Naive thymus-derived CD4-positive, alpha-beta T cell (primary cell): ENCODE measurements around the gene TMX1. TPM values are rescaled to one million over a fixed set of nuclear protein-coding genes. Genes with fewer than 3 reads are reported as not detected.

Experiments
- ATAC-seq: fragments of 150-1000 bp; cut with Tn5 transposase; 2 replicates; pipeline ENCODE4 v1.10.0; 2021; ENCODE audit warnings: mild to moderate bottlenecking, moderate library complexity
- CTCF ChIA-PET: fragments of 350-600 bp; sonication (Branson Sonifier 250); formaldehyde crosslinking; loops from one replicate; lab custom pipeline; 2021; ENCODE audit warnings: antibody characterized with exemption; lab: Charles Lee
- POLR2A ChIA-PET: fragments of 350-600 bp; sonication (Branson Sonifier 250); formaldehyde crosslinking; loops from one replicate; lab custom pipeline; 2021; ENCODE audit warnings: antibody characterized with exemption, inconsistent platforms; lab: Charles Lee
- DNase-seq, 9 donors: peaks; one replicate each; pipeline versions ENCODE4 v3.0.0 to v3.0.0-alpha.2; 2020 to 2022; ENCODE audit warnings: mixed read lengths in 1 of 9
- H3K27ac ChIP-seq: one replicate; pipeline ENCODE4 v1.7.0; 2013; ENCODE audit warnings: mild to moderate bottlenecking, low read depth, low read length, moderate library complexity
- H3K27me3 ChIP-seq, 2 donors: one replicate each; pipeline ENCODE4 v1.7.0; 2013; ENCODE audit warnings: low read length in 2 of 2, mild to moderate bottlenecking in 2 of 2, moderate library complexity in 2 of 2; ENCODE audit not compliant: control insufficient read depth in 2 of 2, insufficient read depth in 2 of 2
- H3K36me3 ChIP-seq, 3 experiments: 1 replicate in 2 of 3; 2 replicates in 1 of 3; pipeline ENCODE4 v1.7.0; 2013; ENCODE audit warnings: low read length in 3 of 3, mild to moderate bottlenecking in 3 of 3, moderate library complexity in 1 of 3; ENCODE audit not compliant: insufficient read depth in 3 of 3, control insufficient read depth in 2 of 3
- H3K4me1 ChIP-seq, 2 donors: one replicate each; pipeline ENCODE4 v1.7.0; 2013; ENCODE audit warnings: low read length in 2 of 2, mild to moderate bottlenecking in 2 of 2, moderate library complexity in 1 of 2; ENCODE audit not compliant: control insufficient read depth in 2 of 2, insufficient read depth in 2 of 2
- H3K4me3 ChIP-seq: 2 replicates; pipeline ENCODE4 v1.7.0; 2013; ENCODE audit warnings: mild to moderate bottlenecking, low read length
- H3K9me3 ChIP-seq, 3 experiments: 1 replicate in 2 of 3; 2 replicates in 1 of 3; pipeline ENCODE4 v1.7.0; 2013; ENCODE audit warnings: low read length in 3 of 3; ENCODE audit not compliant: control insufficient read depth in 2 of 3
- H3K27ac Mint-ChIP-seq, 9 donors: one replicate each; pipeline ENCODE4 v1.8.0; 2020 to 2022; ENCODE audit warnings: mixed read lengths in 9 of 9, mild to moderate bottlenecking in 8 of 9, moderate library complexity in 5 of 9, inconsistent platforms in 2 of 9
- H3K27me3 Mint-ChIP-seq, 5 donors: one replicate each; pipeline ENCODE4 v1.8.0; 2021 to 2022; ENCODE audit warnings: mixed read lengths in 5 of 5, mild to moderate bottlenecking in 1 of 5
- H3K36me3 Mint-ChIP-seq, 5 donors: one replicate each; pipeline ENCODE4 v1.8.0; 2020 to 2022; ENCODE audit warnings: mixed read lengths in 5 of 5, mild to moderate bottlenecking in 3 of 5, inconsistent platforms in 1 of 5
- H3K4me1 Mint-ChIP-seq, 7 donors: one replicate each; pipeline ENCODE4 v1.8.0; 2020 to 2022; ENCODE audit warnings: mixed read lengths in 7 of 7, mild to moderate bottlenecking in 3 of 7, inconsistent platforms in 1 of 7
- H3K4me3 Mint-ChIP-seq, 10 donors: one replicate each; pipeline ENCODE4 v1.8.0; 2020 to 2022; ENCODE audit warnings: mild to moderate bottlenecking in 10 of 10, mixed read lengths in 10 of 10, moderate library complexity in 6 of 10, inconsistent platforms in 2 of 10
- H3K9me3 Mint-ChIP-seq, 11 donors: one replicate each; pipeline ENCODE4 v1.8.0; 2020 to 2022; ENCODE audit warnings: mixed read lengths in 11 of 11, mild to moderate bottlenecking in 4 of 11, inconsistent platforms in 1 of 11, moderate library complexity in 1 of 11
- intact Hi-C, 2 donors: fragments of 100-400 bp; cut with micrococcal nuclease; formaldehyde crosslinking; loops; one replicate each; pipeline ENCODE4 v1.15.1; 2023
- polyA plus RNA-seq, 2 donors: library from polyadenylated mRNA; unstranded; fragments of 300-500 nt; fragmentation: Illumina TruSeq; gene quantifications; one replicate each; pipeline ENCODE4 v1.2.3, GENCODE V29; 2021
- total RNA-seq, 6 experiments: library from RNA in 5 of 6; stranded (reverse) in 5 of 6; gene quantifications; 1 replicate in 5 of 6; 2 replicates in 1 of 6; pipeline ENCODE4 v1.2.3 and lab custom pipeline; 2021 to 2026

The TMX1 gene
- total and polyA plus RNA-seq, 7 experiments from 2014 or later, result 13.3 to 48.3 (median 23.1) TPM

- H3K27me3 Mint-ChIP-seq, result no peaks in the 10 kb centered on the region
- H3K27ac Mint-ChIP-seq, result no peak overlapping the region
- H3K4me1 Mint-ChIP-seq, result peaks cover 0 to 8% (median 4%) of the 10 kb centered on the region in 7 donors
- DNase-seq (no peak), ATAC-seq (no peak)
- Histone ChIP-seq H3K4me3 (no peak overlapping the region), H3K4me1 (no peaks in the 10 kb centered on the region), H3K27me3 (no peaks in the 10 kb centered on the region), H3K36me3 (peaks cover 0 to 5% (median 0%) of the 10 kb centered on the region in 3 experiments), H3K9me3 (no peaks in the 10 kb centered on the region), H3K27ac (no peak overlapping the region)
- ChIA-PET POLR2A (no interaction called here), CTCF (no interaction called here)
- peaks cover 6 to 59% (median 32%) of the 10 kb centered on the region in 5 donors for H3K36me3 Mint-ChIP-seq
- H3K9me3 Mint-ChIP-seq, result peaks cover 0 to 9% (median 5%) of the 10 kb centered on the region in 11 donors
- H3K4me3 Mint-ChIP-seq, result no peak overlapping the region
- intact Hi-C loops, result no loop called here
Measured at GRCh38 chr14:51261151-51261550, 21.1 kb downstream of the TMX1 start.

DNA sequence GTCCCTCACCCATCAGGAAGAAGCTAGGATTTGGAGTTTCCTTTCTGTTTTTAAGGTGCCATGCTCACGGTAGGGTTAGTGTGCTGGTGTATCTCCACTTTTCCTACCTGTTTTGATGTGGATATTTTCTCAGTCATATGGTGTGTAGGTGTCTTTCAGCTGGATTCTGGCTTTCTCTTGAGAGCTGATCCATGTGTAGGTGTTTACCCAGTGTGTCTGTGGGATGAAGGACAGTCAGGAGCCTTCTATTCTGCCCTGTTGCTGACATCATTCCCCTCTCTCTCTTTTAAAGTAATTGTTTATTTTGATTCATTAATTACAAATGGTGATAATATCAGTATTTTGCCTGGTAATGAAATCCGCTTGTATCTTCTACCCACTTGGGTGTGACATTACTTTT is 22.8 kb downstream of the TMX1 start:
- ChIA-PET POLR2A (no interaction called here), CTCF (interaction anchor here (0.6 kb wide), 1 partner anchor 390 kb away, joined by 3 read pairs; no protein-coding TSS in a partner anchor)
- Histone ChIP-seq H3K27ac (no peak overlapping the region), H3K9me3 (no peaks in the 10 kb centered on the region), H3K4me1 (no peaks in the 10 kb centered on the region), H3K27me3 (no peaks in the 10 kb centered on the region), H3K4me3 (no peak overlapping the region), H3K36me3 (peaks cover 0 to 5% (median 0%) of the 10 kb centered on the region in 3 experiments)
- ATAC-seq (no peak), DNase-seq (no peak)
- H3K9me3 Mint-ChIP-seq, result peaks cover 0 to 8% (median 5%) of the 10 kb centered on the region in 11 donors
- H3K36me3 Mint-ChIP-seq, result peaks cover 6 to 52% (median 27%) of the 10 kb centered on the region in 5 donors
- intact Hi-C loops, result no loop called here
- H3K27me3 Mint-ChIP-seq, result no peaks in the 10 kb centered on the region
- peaks cover 0 to 8% (median 4%) of the 10 kb centered on the region in 7 donors for H3K4me1 Mint-ChIP-seq
- no peak overlapping the region for H3K4me3 Mint-ChIP-seq
- H3K27ac Mint-ChIP-seq, result no peak overlapping the region

GRCh38 chr14:51269634-51270033 is 29.6 kb downstream of the TMX1 start:
- Histone ChIP-seq H3K27ac (no peak overlapping the region), H3K27me3 (no peaks in the 10 kb centered on the region), H3K36me3 (no peaks in the 10 kb centered on the region), H3K9me3 (no peaks in the 10 kb centered on the region), H3K4me1 (no peaks in the 10 kb centered on the region), H3K4me3 (no peak overlapping the region)
- ChIA-PET POLR2A (no interaction called here), CTCF (no interaction called here)
- intact Hi-C loops, result no loop called here
- H3K36me3 Mint-ChIP-seq, result peaks cover 0 to 21% (median 2%) of the 10 kb centered on the region in 5 donors
- no peaks in the 10 kb centered on the region for H3K4me1 Mint-ChIP-seq
- H3K27me3 Mint-ChIP-seq, result no peaks in the 10 kb centered on the region
- no peak overlapping the region for H3K4me3 Mint-ChIP-seq
- no peaks in the 10 kb centered on the region for H3K9me3 Mint-ChIP-seq
- no peak for DNase-seq
- no peak for ATAC-seq
- no peak overlapping the region for H3K27ac Mint-ChIP-seq

GRCh38 chr14:51276605-51277004 is 36.6 kb downstream of the TMX1 start:
- DNase-seq (no peak), ATAC-seq (no peak)
- Mint-ChIP-seq H3K4me1 (no peaks in the 10 kb centered on the region), H3K9me3 (no peaks in the 10 kb centered on the region), H3K4me3 (no peak overlapping the region), H3K36me3 (peaks cover 0 to 11% (median 0%) of the 10 kb centered on the region in 5 donors), H3K27me3 (no peaks in the 10 kb centered on the region), H3K27ac (no peak overlapping the region)
- no peaks in the 10 kb centered on the region for H3K27me3 ChIP-seq
- ChIA-PET POLR2A (no interaction called here), CTCF (no interaction called here)
- no peak overlapping the region for H3K4me3 ChIP-seq
- no peaks in the 10 kb centered on the region for H3K4me1 ChIP-seq
- no peaks in the 10 kb centered on the region for H3K36me3 ChIP-seq
- intact Hi-C loops, result no loop called here
- H3K27ac ChIP-seq, result no peak overlapping the region
- H3K9me3 ChIP-seq, result no peaks in the 10 kb centered on the region

DNA sequence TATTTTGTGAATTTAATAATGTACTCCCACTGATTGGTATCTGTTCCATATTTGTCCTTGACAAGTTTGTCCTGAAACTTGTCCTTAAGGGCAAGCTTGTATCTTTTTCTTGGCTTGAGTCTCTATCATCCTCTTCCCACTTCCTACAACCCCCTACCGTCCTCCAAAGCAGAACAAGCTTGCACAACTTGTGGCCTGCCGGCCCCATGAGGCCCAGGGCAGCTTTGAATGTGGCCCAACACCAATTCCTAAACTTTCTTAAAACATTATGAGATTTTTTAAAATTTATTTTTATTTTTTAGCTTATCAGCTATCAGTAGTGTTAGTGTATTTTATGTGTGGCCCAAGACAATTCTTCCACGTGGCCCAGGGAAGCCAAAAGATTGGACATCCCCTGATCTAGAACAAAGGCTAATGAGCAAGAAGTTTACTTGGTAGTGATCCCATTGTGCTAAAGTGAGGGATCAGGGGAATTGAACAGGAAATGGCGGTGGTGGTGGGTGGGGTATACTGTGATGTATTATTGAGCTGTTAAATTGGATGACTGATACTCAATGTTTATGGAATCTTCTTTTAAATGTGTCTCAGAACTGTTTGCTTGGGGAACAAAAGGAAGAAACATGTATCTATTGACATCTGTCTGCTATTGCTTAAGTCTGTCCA is 37.8 kb downstream of the TMX1 start:
- Mint-ChIP-seq H3K9me3 (no peaks in the 10 kb centered on the region), H3K27me3 (no peaks in the 10 kb centered on the region), H3K27ac (no peak overlapping the region), H3K4me3 (no peak overlapping the region), H3K4me1 (no peaks in the 10 kb centered on the region), H3K36me3 (peaks cover 0 to 11% (median 0%) of the 10 kb centered on the region in 5 donors)
- H3K27ac ChIP-seq, result no peak overlapping the region
- no peaks in the 10 kb centered on the region for H3K4me1 ChIP-seq
- ChIA-PET CTCF (no interaction called here), POLR2A (no interaction called here)
- intact Hi-C loops, result no loop called here
- H3K36me3 ChIP-seq, result no peaks in the 10 kb centered on the region
- ATAC-seq (no peak), DNase-seq (no peak)
- H3K9me3 ChIP-seq, result no peaks in the 10 kb centered on the region
- H3K27me3 ChIP-seq, result no peaks in the 10 kb centered on the region
- no peak overlapping the region for H3K4me3 ChIP-seq

DNA sequence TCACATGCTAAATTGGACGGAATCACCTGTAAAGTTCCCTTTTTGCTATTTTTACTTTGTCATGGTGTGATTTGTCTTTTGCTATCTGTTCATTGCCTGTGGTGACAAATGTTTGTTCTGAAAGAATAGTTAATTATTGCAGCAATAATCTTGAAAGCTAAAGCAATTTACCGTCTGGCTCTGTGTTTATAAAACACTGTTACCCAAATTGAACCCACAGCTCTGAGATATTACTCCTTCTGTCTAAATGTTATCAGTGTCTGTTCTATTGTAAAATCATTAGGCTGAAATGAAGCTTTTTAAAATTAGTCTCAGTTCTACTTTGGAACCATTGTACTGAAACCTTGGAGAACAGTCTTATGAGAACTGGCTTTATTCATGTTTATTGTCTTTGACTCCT is 42.5 kb downstream of the TMX1 start:
- CTCF ChIA-PET, result interaction anchor here (1.1 to 2.9 kb wide), 3 partner anchors 10 to 495 kb away, joined by 4 to 33 read pairs (median 4); no protein-coding TSS in a partner anchor
- no peaks in the 10 kb centered on the region for H3K27me3 Mint-ChIP-seq
- Histone ChIP-seq H3K27ac (no peak overlapping the region), H3K9me3 (no peaks in the 10 kb centered on the region), H3K27me3 (no peaks in the 10 kb centered on the region), H3K36me3 (no peaks in the 10 kb centered on the region), H3K4me1 (no peaks in the 10 kb centered on the region), H3K4me3 (no peak overlapping the region)
- intact Hi-C loops, result loop anchor here (5.0 kb wide), 2 partner anchors 695 to 850 kb away; no protein-coding TSS in a partner anchor
- no peak overlapping the region for H3K4me3 Mint-ChIP-seq
- H3K9me3 Mint-ChIP-seq, result no peaks in the 10 kb centered on the region
- DNase-seq (no peak), ATAC-seq (no peak)
- H3K27ac Mint-ChIP-seq, result no peak overlapping the region
- H3K36me3 Mint-ChIP-seq, result peaks cover 0 to 11% (median 0%) of the 10 kb centered on the region in 5 donors
- peaks cover 0 to 2% (median 0%) of the 10 kb centered on the region in 7 donors for H3K4me1 Mint-ChIP-seq
- POLR2A ChIA-PET, result no interaction called here
